ENCODE results near the gene KIAA1671. TPM values are rescaled to one million over a fixed set of nuclear protein-coding genes. Genes with fewer than 3 reads are reported as not detected.

The KIAA1671 gene
- total RNA-seq, 3 donors from 2014 or later = 9.8 to 62.8 (median 36.4) TPM

DNA sequence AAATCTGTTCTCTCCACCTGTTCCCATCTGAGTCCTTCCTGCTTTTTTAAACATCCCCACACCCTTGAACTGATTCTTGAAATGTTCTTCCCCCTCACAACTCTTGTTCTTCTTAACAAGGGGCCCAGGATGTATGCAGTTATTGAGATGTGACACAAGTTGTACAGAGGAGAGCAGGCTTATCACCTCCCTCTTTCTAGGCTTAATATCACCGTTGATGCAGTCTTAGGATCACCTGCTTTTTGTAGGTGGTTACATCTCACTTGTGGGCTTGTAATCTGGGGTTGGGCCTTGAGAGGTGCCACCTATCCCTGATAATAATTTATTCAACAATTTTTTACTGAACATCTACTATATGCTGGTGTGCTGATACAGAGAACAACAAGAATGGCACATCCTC lies 253.3 kb downstream of the KIAA1671 start:
- TF ChIP-seq POLR2AphosphoS5 (IDR thresholded peaks at IDR 0.05) (no peak), POLR2A (IDR thresholded peaks at IDR 0.05) (no peak)
- TF ChIP-seq, protein P1, sequence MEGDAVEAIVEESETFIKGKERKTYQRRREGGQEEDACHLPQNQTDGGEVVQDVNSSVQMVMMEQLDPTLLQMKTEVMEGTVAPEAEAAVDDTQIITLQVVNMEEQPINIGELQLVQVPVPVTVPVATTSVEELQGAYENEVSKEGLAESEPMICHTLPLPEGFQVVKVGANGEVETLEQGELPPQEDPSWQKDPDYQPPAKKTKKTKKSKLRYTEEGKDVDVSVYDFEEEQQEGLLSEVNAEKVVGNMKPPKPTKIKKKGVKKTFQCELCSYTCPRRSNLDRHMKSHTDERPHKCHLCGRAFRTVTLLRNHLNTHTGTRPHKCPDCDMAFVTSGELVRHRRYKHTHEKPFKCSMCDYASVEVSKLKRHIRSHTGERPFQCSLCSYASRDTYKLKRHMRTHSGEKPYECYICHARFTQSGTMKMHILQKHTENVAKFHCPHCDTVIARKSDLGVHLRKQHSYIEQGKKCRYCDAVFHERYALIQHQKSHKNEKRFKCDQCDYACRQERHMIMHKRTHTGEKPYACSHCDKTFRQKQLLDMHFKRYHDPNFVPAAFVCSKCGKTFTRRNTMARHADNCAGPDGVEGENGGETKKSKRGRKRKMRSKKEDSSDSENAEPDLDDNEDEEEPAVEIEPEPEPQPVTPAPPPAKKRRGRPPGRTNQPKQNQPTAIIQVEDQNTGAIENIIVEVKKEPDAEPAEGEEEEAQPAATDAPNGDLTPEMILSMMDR (IDR thresholded peaks at IDR 0.05) = no peak
- H3K9me3 ChIP-seq = no peaks in the 10 kb centered on the region
- H3K27me3 ChIP-seq = no peaks in the 10 kb centered on the region
- H3K4me3 ChIP-seq = no peak overlapping the region
- no peak for DNase-seq (ENCODE audit: low spot score in 2 of 2)
- no peaks in the 10 kb centered on the region for H3K4me1 ChIP-seq
- no peak overlapping the region for H3K27ac ChIP-seq
- intact Hi-C loops (cut with DNase I; ENCODE audit: low total_unique reads) = no loop called here
- H3K36me3 ChIP-seq = no peaks in the 10 kb centered on the region

DNA sequence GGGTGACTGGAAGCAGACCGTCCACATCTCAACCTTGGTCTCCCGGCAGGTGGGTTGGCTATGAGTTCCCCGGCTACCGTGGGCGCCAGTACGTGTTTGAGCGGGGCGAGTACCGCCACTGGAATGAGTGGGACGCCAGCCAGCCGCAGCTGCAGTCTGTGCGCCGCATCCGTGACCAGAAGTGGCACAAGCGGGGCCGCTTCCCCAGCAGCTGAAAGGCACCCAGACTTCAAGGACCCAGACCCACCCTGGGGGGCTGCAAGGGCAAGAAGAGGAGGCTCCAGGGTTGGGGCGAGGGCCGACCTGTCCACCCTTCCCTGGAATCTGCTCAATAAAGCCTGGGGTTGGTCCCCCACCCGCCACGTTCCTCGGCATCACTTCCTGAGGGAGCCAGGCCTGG lies 254.5 kb downstream of the KIAA1671 start:
- no peak overlapping the region for H3K4me3 ChIP-seq
- no peaks in the 10 kb centered on the region for H3K4me1 ChIP-seq
- no peak overlapping the region for H3K27ac ChIP-seq
- intact Hi-C loops (cut with DNase I; ENCODE audit: low total_unique reads) = no loop called here
- H3K36me3 ChIP-seq = no peaks in the 10 kb centered on the region
- no peak for DNase-seq (ENCODE audit: low spot score in 2 of 2)
- TF ChIP-seq, protein P1 (IDR thresholded peaks at IDR 0.05) = no peak
- no peak for TF ChIP-seq POLR2AphosphoS5 (IDR thresholded peaks at IDR 0.05)
- no peak for TF ChIP-seq POLR2A (IDR thresholded peaks at IDR 0.05)
- no peaks in the 10 kb centered on the region for H3K27me3 ChIP-seq
- no peaks in the 10 kb centered on the region for H3K9me3 ChIP-seq

DNA sequence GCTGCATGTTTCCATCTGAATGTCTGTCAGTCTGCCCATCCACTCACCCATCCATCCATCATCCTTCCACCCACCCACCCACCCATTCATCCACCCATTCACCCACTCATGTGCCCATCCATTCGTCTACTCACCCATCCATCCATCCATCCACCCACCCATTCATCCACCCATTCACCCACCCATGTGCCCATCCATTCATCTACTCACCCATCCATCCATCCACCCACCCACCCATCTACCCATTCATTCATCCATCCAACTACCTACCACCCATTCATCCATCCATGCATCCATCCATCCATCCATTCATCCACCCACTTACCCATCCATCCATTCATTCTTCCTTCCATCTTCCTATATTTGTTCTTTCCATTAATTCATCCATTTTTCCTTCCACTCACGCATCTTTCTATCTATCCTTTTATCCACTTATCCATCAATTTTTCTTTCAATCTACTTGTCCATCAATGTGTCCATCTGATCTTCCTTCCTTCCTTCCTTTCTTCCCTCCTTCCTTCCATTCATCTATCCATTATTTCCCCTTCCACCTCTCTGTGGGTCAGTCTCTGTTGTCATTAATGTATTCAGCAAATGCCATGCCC lies 255.1 kb downstream of the KIAA1671 start:
- no peaks in the 10 kb centered on the region for H3K9me3 ChIP-seq
- intact Hi-C loops (cut with DNase I; ENCODE audit: low total_unique reads) = no loop called here
- DNase-seq (ENCODE audit: low spot score in 2 of 2) = no peak
- no peak overlapping the region for H3K27ac ChIP-seq
- no peak for TF ChIP-seq POLR2AphosphoS5 (IDR thresholded peaks at IDR 0.05)
- TF ChIP-seq, protein P1 (IDR thresholded peaks at IDR 0.05) = no peak
- no peak for TF ChIP-seq POLR2A (IDR thresholded peaks at IDR 0.05)
- no peaks in the 10 kb centered on the region for H3K4me1 ChIP-seq
- no peak overlapping the region for H3K4me3 ChIP-seq
- no peaks in the 10 kb centered on the region for H3K27me3 ChIP-seq
- no peaks in the 10 kb centered on the region for H3K36me3 ChIP-seq

DNA sequence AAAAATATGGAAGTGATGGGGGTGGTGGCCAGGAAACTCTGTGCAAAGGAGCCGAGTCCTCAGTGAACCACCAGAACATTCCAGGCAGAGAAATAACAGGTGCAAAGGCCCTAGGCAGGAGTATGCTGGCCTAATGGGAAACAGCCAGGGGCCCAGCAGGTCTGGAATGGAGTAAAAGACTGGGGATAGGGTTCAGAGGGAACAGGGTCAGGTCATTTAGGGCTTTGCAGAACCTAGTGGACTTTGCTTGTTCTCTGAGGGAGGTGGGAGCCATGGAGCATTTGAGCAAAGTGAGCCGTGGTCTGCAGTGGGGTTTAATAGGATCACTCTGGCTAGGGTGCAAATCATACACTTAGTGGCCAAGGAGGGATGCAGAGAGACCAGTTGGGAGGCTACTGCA lies 255.8 kb downstream of the KIAA1671 start:
- Histone ChIP-seq H3K27me3 (no peaks in the 10 kb centered on the region), H3K4me1 (no peaks in the 10 kb centered on the region), H3K4me3 (no peak overlapping the region), H3K36me3 (no peaks in the 10 kb centered on the region), H3K27ac (no peak overlapping the region), H3K9me3 (peaks cover 0 to 3% of the 10 kb centered on the region in 2 donors)
- intact Hi-C loops (cut with DNase I; ENCODE audit: low total_unique reads) = no loop called here
- no peak for DNase-seq (ENCODE audit: low spot score in 2 of 2)
- TF ChIP-seq POLR2AphosphoS5 (IDR thresholded peaks at IDR 0.05) = no peak

DNA sequence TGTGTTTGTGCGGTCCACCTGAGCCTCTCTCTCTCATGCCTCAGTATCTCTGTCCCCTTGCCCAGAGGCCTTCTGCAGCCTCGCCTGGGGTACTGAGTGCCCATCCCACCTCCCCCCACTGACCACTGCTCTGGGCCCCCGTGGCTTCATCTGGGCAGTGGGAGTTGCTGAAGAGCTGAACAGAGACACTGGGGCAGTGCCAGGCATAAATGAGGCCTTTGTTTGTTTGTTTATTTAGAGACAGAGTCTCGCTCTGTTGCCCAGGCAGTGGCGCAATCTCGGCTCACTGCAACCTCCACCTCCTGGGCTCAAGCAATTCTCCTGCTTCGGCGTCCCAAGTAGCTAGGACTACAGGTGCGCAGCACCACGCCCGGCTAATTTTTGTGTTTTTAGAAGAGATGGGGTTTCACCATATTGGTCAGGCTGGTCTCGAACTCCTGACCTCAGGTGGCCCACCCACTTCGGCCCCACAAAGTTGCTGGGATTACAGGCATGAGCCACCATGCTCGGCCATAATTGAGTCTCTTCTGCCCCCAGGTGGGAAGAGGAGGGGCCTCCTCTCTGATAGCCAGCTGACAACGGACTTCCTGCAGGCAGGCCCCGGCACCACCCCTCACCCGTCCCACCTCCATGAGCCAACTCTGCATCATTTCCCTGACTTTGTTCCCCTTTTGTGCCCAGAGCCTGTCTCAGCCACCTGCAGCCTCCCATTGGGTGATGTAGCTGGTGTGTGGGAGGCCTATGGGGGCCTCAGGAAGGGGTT lies 256.4 kb downstream of the KIAA1671 start:
- Histone ChIP-seq H3K4me3 (no peak overlapping the region), H3K4me1 (no peaks in the 10 kb centered on the region), H3K36me3 (no peaks in the 10 kb centered on the region), H3K27ac (no peak overlapping the region), H3K27me3 (no peaks in the 10 kb centered on the region), H3K9me3 (peaks cover 0 to 5% of the 10 kb centered on the region in 2 donors)
- TF ChIP-seq, protein P1 (IDR thresholded peaks at IDR 0.05) = no peak
- no peak for TF ChIP-seq POLR2A (IDR thresholded peaks at IDR 0.05)
- TF ChIP-seq POLR2AphosphoS5 (IDR thresholded peaks at IDR 0.05) = no peak
- intact Hi-C loops (cut with DNase I; ENCODE audit: low total_unique reads) = no loop called here
- no peak for DNase-seq (ENCODE audit: low spot score in 2 of 2)

Measured in breast epithelium (tissue), 4 donors.